ENCODE measurements around the gene YY1.
"Not testable (repeated sequence)": the region's sequence is repeated elsewhere in the genome, so short reads cannot be mapped to it uniquely, and the experiment has no call there.

Gene YY1

DNA sequence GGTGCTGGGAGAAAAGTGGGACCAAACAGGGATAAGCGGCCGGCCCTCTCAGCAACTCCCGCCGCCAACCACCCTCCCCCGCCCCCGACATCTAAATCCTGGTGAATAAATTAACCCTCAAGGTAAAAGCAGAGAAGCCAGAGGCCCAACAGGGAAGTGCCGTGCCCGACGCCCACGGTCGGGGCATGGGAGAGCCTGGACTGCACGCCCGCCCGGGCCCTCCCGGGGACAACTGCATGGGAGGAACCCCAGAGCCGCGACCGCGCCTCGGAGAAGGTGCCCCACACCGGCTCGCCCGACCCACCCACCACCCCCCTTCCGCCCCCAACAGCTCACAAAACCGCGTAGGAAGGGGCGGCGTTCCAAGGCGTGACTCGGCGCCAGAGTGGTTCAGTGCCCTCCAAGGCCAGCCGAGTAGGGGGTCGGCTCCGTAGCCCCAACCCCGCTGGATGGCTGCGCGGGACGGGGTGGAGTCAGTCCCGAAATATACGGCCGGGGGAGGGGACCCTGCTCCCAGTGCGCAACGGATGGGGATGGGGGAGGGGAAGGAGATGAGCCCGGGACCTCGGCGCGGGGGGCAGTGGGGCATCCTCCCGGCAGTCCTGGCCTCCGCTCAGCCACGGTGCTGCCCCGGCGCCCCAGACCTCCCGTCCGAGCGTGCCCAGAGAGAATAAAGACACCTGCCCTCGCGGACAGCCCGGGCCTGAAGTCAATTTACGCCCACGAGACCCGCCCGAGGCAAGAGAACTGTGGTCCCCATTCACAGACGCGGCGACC is 66.6 kb downstream of the YY1 start:
- H3K27ac ChIP-seq (ENCODE audit: low read depth, low read length): peak overlapping the region; percentile 56
- H3K4me3 ChIP-seq (ENCODE audit: low read depth in 1 of 2, low read length in 2 of 2): peak overlapping the region; percentile 70 to 73
- H3K9ac ChIP-seq (ENCODE audit: low read depth in 1 of 2, low read length in 2 of 2): peak overlapping the region; percentile 33 to 59
- peaks cover 11 to 22% of the 10 kb centered on the region in 2 donors for H3K4me1 ChIP-seq (ENCODE audit: control insufficient read depth in 1 of 2, insufficient read depth in 2 of 2, low read length in 2 of 2)
- H3K27me3 ChIP-seq (ENCODE audit: control insufficient read depth in 1 of 2, insufficient read depth in 2 of 2, low read length in 2 of 2): no peaks in the 10 kb centered on the region
- no peaks in the 10 kb centered on the region for H3K9me3 ChIP-seq (ENCODE audit: control insufficient read depth in 1 of 2, low read length in 2 of 2)
- H3K36me3 ChIP-seq (ENCODE audit: control insufficient read depth in 1 of 2, insufficient read depth in 2 of 2, low read length in 2 of 2): no peaks in the 10 kb centered on the region

DNA sequence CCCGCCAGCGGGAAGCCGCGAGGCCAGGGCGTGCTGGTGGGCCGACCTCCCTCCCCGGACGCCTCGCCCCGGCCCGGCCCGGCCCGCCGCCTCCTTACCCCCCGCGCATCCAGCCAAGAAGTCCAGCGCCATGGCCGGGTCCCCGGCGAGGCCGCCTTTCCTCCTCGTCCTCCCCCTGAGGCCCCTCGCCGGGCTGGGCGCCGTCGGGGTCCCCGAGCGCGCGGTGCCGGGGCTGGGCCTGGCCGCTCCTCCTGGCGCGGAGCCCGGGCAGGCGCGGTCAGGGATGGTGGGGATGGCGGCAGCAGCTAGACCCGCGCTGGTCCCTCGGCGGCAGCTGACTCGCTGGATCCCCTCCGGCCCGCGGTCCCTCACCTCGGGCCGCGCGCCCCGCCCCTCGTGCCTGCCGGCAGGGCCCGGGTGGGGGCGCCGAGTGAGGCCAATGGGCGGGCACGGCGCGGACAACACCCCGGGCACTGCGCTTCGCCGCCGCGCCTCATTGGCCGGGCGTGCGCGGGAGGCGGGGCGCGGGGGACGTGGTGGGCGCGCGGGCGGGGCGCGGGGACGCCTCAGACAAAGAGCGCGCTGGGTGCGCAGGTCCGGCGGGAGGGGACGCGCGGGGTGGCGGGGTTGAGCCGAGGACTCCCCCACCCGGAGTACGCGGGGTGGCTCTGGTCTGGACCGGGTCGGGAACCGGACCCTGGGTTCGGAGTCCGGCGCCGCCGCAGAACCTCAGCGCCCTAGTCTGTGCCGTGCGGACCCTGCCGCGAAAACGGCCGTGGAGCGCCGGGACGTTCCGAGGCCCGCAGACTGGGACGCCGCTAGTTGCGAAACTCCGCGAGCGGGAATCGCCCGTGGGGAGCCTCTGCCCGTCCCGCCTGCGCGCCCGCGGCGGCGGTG is 67.4 kb downstream of the YY1 start, which contains the start of gene SLC25A29:
Gene SLC25A29, minus strand, starts transcription at position 344 of the 897 bp plus-strand sequence. Its CDS starts 212 bp downstream, at position 132.
- Histone ChIP-seq H3K4me1 (ENCODE audit: control insufficient read depth in 1 of 2, insufficient read depth in 2 of 2, low read length in 2 of 2) (peaks cover 11 to 22% of the 10 kb centered on the region in 2 donors), H3K9me3 (ENCODE audit: control insufficient read depth in 1 of 2, low read length in 2 of 2) (no peaks in the 10 kb centered on the region), H3K27me3 (ENCODE audit: control insufficient read depth in 1 of 2, insufficient read depth in 2 of 2, low read length in 2 of 2) (no peaks in the 10 kb centered on the region), H3K4me3 (ENCODE audit: low read depth in 1 of 2, low read length in 2 of 2) (peak within 1 kb of the TSS; percentile 73 to 79), H3K9ac (ENCODE audit: low read depth in 1 of 2, low read length in 2 of 2) (peak within 1 kb of the TSS; percentile 73 to 79), H3K27ac (ENCODE audit: low read depth, low read length) (peak within 1 kb of the TSS; percentile 73), H3K36me3 (ENCODE audit: control insufficient read depth in 1 of 2, insufficient read depth in 2 of 2, low read length in 2 of 2) (no peaks in the 10 kb centered on the region)

DNA sequence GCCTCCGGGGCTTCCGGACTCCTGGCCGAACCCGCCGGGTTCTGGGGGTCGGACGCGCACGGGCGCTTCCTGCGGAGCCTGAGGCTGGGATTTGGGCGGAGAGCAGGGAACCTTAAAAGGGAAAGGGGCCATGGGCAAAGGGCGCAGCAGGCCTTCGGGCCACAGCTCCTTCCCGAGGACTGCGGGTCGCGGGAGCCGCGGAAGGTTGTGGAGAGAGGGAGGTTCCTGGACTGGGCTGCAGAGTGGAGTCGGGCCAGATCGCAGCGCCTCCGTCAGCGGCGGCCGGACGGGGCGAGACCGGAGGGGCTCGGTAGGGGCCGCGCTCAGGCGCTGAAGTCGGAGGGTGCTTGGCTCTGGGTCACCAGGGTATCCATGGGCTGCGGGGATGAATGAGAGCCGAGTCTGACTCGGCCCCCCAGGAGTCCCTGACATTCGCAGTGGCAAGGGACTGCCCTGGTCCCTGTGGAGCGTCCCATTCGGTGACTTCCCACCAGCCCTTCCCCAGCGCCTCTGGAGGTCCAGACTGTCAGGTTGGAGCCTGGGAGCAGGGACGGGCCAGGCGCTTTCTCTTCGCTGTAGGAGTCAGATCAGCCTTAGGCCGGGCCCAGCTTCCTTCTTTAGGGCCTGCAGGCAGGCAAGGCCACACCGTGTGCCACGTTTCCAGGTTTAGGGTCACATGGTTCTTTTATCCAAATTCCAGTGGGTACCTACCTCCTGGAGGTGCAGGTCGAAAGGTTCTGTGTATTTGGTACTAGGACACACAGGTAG is 68.2 kb downstream of the YY1 start:
- Histone ChIP-seq H3K27me3 (ENCODE audit: control insufficient read depth in 1 of 2, insufficient read depth in 2 of 2, low read length in 2 of 2) (no peaks in the 10 kb centered on the region), H3K4me3 (ENCODE audit: low read depth in 1 of 2, low read length in 2 of 2) (peak overlapping the region; percentile 73 to 79), H3K27ac (ENCODE audit: low read depth, low read length) (no peak overlapping the region), H3K9ac (ENCODE audit: low read depth in 1 of 2, low read length in 2 of 2) (peak overlapping the region; percentile 73 to 79), H3K36me3 (ENCODE audit: control insufficient read depth in 1 of 2, insufficient read depth in 2 of 2, low read length in 2 of 2) (no peaks in the 10 kb centered on the region), H3K9me3 (ENCODE audit: control insufficient read depth in 1 of 2, low read length in 2 of 2) (no peaks in the 10 kb centered on the region), H3K4me1 (ENCODE audit: control insufficient read depth in 1 of 2, insufficient read depth in 2 of 2, low read length in 2 of 2) (peaks cover 11 to 22% of the 10 kb centered on the region in 2 donors)

DNA sequence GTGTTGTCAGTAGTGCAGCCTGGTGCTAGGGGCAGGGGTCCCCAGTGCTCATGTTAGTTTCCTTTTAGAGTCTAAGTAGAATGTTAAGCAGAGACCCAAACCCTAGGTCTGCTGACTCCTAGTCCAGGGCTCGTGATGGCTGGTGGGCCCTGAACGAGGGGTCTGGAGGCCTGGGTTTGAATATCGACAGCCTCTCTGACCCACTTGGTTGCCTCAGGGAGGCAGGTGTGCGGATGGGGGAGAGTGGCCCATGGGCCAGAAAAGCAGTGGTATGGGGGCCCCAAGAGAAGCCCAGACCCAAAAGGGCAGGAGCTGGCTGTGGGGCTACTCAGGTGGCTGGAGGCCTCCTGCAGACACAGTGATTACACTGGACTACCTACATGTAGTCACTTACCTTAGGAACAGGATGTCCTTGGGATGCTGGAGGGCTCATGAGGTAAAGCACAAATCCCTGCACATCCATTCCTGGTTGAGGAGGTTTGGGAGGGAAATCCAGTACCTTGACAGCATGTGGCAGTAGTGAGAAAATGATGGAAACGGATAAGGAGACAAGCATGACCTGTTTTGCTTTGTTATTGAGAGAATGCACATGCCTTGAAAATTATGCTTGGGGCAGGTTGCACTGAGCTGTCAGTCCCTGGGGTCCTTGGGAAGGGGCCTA is 69.0 kb downstream of the YY1 start:
- Histone ChIP-seq H3K9ac (ENCODE audit: low read depth in 1 of 2, low read length in 2 of 2) (peak overlapping the region; percentile 73 to 79), H3K27me3 (ENCODE audit: control insufficient read depth in 1 of 2, insufficient read depth in 2 of 2, low read length in 2 of 2) (peaks cover 0 to 3% of the 10 kb centered on the region in 2 donors), H3K4me1 (ENCODE audit: control insufficient read depth in 1 of 2, insufficient read depth in 2 of 2, low read length in 2 of 2) (peaks cover 11 to 22% of the 10 kb centered on the region in 2 donors), H3K9me3 (ENCODE audit: control insufficient read depth in 1 of 2, low read length in 2 of 2) (no peaks in the 10 kb centered on the region), H3K36me3 (ENCODE audit: control insufficient read depth in 1 of 2, insufficient read depth in 2 of 2, low read length in 2 of 2) (no peaks in the 10 kb centered on the region), H3K4me3 (ENCODE audit: low read depth in 1 of 2, low read length in 2 of 2) (peak overlapping the region; percentile 73 to 79), H3K27ac (ENCODE audit: low read depth, low read length) (no peak overlapping the region)

DNA sequence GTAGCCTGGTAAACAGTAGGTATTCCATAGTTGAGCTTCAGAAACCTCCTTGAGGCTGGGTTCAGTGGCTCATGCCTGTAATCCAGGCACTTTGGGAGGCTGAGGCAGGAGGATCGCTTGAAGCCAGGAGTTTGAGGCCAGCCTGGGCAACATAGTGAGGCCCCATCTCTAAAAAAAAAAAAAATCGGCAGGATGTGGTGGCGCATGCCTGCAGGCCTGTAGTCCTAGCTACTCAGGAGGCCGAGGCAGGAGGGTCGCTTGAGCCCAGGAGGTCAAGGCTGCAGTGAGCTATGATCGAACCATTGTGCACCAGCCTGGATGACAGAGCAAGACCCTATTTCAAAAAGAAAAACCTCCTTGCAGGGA is 69.5 kb downstream of the YY1 start:
- Histone ChIP-seq H3K9ac (ENCODE audit: low read depth in 1 of 2, low read length in 2 of 2) (peak overlapping the region; percentile 73 to 79), H3K4me1 (ENCODE audit: control insufficient read depth in 1 of 2, insufficient read depth in 2 of 2, low read length in 2 of 2) (peaks cover 11 to 22% of the 10 kb centered on the region in 2 donors)
- H3K36me3 ChIP-seq (ENCODE audit: control insufficient read depth in 1 of 2, insufficient read depth in 2 of 2, low read length in 2 of 2); H3K27ac ChIP-seq (ENCODE audit: low read depth, low read length); H3K4me3 ChIP-seq (ENCODE audit: low read depth in 1 of 2, low read length in 2 of 2); H3K27me3 ChIP-seq (ENCODE audit: control insufficient read depth in 1 of 2, insufficient read depth in 2 of 2, low read length in 2 of 2); H3K9me3 ChIP-seq (ENCODE audit: control insufficient read depth in 1 of 2, low read length in 2 of 2): not testable (repeated sequence)

DNA sequence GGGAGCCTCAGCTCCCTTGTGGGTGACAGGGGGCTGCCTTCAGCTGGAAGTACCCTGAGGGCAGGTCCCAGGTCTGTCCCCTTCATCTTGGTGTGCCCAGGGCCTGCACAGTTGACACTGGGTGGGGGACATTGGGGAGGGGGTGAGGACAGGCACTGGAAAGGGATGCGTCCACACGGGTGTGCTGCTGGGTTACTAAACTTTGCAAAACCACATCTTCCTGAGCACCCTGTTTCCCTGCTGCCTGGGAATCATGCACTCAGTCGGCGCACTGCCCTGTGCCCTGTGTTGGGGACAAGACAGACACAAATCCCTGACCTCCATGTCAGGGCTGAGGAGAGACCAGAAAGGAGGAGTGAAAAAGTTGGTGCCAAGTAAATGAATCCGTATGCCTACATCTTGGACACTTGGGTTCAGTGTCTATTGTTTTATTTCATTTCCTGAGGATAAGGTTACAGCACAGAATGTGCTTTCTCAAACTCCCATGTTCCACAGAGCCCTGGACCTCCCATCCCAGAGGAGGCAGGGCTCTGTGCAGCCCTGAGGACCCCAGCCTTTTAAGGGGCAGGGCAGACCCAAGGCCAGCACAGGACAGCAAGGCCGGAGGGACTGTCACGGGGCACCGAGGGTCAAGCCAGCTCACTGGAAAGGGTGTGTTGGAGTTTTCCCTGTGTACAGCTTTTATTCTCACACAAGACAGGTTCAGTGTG is 70.2 kb downstream of the YY1 start:
- H3K36me3 ChIP-seq (ENCODE audit: control insufficient read depth in 1 of 2, insufficient read depth in 2 of 2, low read length in 2 of 2): no peaks in the 10 kb centered on the region
- no peaks in the 10 kb centered on the region for H3K9me3 ChIP-seq (ENCODE audit: control insufficient read depth in 1 of 2, low read length in 2 of 2)
- peaks cover 11 to 22% of the 10 kb centered on the region in 2 donors for H3K4me1 ChIP-seq (ENCODE audit: control insufficient read depth in 1 of 2, insufficient read depth in 2 of 2, low read length in 2 of 2)
- H3K27me3 ChIP-seq (ENCODE audit: control insufficient read depth in 1 of 2, insufficient read depth in 2 of 2, low read length in 2 of 2): peaks cover 0 to 3% of the 10 kb centered on the region in 2 donors
- no peak overlapping the region for H3K9ac ChIP-seq (ENCODE audit: low read depth in 1 of 2, low read length in 2 of 2)
- H3K4me3 ChIP-seq (ENCODE audit: low read depth in 1 of 2, low read length in 2 of 2): no peak overlapping the region
- H3K27ac ChIP-seq (ENCODE audit: low read depth, low read length): no peak overlapping the region

DNA sequence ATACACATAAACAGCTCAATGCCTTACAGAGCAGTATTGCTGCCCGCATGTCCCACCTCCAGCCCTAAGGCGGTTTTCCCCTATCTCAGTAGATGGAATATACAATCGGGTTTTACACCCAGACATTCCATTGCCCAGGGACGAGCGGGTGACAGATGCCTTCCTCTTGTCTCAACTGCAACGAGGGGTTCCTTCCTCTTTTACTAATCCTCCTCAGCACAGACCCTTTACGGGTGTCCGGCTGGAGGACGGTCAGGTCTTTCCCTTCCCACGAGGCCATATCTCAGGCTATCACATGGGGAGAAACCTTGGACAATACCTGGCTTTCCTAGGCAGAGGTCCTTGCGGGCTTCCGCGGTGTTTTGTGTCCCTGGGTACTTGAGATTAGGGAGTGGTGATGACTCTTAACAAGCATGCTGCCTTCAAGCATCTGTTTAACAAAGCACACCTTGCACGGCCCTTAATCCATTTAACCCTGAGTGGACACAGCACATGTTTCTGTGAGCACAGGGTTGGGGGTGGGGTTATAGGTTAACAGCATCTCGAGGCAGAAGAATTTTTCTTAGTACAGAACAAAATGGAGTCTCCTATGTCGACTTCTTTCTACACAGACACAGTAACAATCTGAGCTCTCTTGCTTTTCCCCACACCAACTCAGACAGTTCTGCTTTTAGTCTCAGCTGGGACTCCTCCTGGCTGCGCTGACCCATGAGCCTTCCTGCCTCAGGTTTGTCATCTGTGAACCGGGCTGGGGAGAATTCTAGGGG is 73.3 kb downstream of the YY1 start:
- H3K36me3 ChIP-seq (ENCODE audit: control insufficient read depth in 1 of 2, insufficient read depth in 2 of 2, low read length in 2 of 2); H3K9ac ChIP-seq (ENCODE audit: low read depth in 1 of 2, low read length in 2 of 2); H3K27me3 ChIP-seq (ENCODE audit: control insufficient read depth in 1 of 2, insufficient read depth in 2 of 2, low read length in 2 of 2); H3K9me3 ChIP-seq (ENCODE audit: control insufficient read depth in 1 of 2, low read length in 2 of 2); H3K4me3 ChIP-seq (ENCODE audit: low read depth in 1 of 2, low read length in 2 of 2); H3K27ac ChIP-seq (ENCODE audit: low read depth, low read length): not testable (repeated sequence)
- H3K4me1 ChIP-seq (ENCODE audit: control insufficient read depth in 1 of 2, insufficient read depth in 2 of 2, low read length in 2 of 2): peaks cover 0 to 11% of the 10 kb centered on the region in 2 donors

DNA sequence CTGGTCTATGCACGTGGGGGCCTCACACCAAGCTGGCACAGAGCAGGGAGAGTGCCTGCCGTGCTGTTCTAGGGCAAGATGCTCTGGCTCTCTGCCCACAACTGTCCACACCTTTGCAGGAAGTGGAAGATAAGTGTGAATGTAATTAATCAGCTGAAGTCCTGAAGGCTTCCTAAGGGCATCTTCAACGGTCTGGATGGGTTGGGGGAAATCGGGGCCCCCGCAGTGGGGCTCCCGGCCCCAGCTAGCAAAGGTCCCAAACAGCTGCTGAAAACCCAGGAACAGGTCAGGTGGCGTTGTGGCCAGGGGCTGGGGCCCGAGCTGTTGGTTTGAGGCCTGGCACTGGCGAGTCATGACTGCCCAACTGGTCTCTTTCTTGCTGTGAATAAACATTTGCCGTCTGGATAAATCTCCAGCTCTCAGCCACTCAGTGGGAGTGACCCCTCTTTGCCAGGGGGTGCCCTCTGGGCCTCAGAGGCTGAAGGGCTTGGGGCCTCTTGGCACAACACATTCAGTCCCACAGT is 74.0 kb downstream of the YY1 start:
- H3K27ac ChIP-seq (ENCODE audit: low read depth, low read length): no peak overlapping the region
- H3K9ac ChIP-seq (ENCODE audit: low read depth in 1 of 2, low read length in 2 of 2): no peak overlapping the region
- H3K4me3 ChIP-seq (ENCODE audit: low read depth in 1 of 2, low read length in 2 of 2): no peak overlapping the region
- H3K9me3 ChIP-seq (ENCODE audit: control insufficient read depth in 1 of 2, low read length in 2 of 2): no peaks in the 10 kb centered on the region
- peaks cover 0 to 4% of the 10 kb centered on the region in 2 donors for H3K4me1 ChIP-seq (ENCODE audit: control insufficient read depth in 1 of 2, insufficient read depth in 2 of 2, low read length in 2 of 2)
- no peaks in the 10 kb centered on the region for H3K36me3 ChIP-seq (ENCODE audit: control insufficient read depth in 1 of 2, insufficient read depth in 2 of 2, low read length in 2 of 2)
- peaks cover 0 to 3% of the 10 kb centered on the region in 2 donors for H3K27me3 ChIP-seq (ENCODE audit: control insufficient read depth in 1 of 2, insufficient read depth in 2 of 2, low read length in 2 of 2)
